ENCODE results near the gene CPVL.
A peak's percentile ranks its signal among the peaks of the same experiment; 100 is the strongest.

The CPVL gene

DNA sequence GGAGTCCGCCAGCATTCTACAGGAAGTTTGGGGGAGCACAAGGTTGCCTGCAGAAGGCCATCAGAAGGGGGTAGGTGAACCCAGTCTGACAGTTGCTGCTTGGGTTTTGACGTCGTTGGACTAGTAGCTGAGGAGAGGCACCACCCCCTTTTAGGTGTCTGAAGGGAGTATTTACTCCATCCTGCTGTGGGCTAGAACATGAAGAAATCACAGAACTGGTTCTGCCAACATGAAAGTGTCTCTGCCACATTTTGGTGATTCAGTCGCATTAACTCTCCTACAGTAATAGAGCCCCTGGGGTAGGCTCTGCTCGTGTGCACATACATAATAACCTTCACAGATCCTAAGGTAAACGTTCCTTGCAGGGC is 187.4 kb downstream of the CPVL start:
- no peak for DNase-seq

DNA sequence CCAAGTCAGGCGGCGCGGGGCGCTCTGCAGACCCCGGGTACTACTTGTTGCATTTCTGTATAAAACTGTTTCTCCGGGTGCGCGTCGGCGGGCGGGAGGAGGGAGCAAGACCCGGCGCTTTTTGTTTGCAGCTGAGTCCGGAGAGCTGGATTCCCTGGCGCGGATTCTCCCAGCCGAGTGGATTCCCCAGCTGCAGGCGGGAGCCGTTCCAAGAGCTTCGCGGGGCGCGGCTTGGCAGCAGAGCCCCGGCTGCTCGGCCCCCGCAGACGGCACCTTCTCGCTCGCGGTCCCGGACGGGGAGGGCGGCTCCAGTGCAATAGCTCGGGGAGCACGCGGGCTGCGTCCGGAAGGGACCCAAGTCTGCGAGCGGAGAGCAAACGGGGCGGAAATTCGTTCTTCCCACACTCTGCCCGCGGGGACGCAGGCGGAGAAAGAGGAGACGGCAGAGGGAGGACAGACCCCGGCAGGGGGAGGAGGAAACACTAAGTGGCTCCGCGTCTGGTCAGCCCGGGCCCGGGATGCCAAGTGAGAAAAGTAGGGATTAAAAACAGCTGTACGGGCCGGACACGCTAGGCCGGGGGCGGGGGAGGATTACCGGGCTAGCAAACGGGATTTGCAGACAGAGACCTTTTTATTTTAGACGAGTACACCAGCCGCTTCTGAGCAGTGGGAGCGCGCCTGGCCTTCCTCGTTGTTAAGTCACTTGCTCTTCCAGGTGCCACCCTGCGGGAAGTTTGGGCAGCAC is 187.9 kb downstream of the CPVL start, which contains the start of gene TRIL:
Gene TRIL, minus strand, starts transcription at position 96 of the 745 bp plus-strand sequence. CDS start 284 bp downstream, outside the sequence.
- DNase-seq, result peak; percentile 24

DNA sequence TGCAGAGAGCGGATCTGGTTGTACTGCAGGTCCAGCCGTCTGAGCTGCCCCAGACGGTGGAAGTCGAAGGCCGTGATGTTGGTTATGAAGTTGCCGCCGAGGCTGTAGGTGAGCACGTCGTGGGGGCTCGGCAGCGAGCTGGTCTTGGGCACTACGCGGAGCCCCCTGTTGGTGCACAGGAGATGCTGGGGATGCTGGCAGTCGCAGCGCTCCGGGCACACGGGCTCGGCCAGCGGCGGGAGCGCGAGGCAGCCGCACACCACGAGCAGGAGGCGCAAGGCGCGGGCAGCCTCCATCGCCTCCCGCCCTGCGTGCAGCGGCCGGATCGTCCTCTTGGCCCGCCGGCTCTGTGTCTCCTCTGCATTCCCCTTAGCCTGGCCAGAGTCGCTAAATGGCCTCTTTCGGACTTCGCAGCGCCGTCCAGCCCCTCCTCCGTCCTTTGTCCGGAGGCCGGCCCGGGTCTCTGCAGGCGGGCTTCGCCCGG is 188.5 kb downstream of the CPVL start:
- DNase-seq, result no peak

DNA sequence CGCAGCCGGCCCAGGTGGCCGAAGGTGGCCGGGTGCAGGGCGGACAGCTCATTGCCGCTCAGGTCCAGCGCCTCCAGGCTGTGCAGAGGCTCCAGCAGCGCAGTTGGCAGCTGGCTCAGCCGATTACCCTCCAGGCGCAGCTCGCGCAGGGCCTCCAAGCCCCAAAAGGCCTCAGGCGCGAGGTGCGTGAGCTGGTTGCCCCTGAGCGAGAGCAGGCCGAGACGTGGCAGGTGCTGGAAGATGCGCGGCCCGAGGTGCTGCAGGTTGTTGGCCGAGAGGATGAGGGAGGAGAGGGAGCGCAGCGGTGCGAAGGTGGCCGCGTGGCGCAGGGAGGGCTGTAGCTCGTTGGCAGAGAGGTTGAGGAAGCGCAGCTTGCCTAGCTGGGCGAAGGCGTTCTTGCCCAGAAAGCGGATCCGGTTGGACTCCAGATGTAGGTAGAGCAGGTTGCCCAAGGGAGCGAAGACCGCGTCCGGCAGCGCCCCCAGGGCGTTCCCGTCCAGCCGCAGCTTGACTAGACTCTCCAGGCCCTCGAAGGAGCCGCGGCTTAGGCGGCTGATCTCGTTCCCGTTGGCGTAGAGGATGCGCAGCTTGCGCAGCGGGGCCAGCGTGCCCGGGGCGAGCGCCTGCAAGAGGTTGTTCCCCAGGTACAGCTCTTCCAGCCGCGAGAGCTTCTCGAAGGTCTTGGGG is 189.1 kb downstream of the CPVL start:
- DNase-seq, result peak; percentile 49

DNA sequence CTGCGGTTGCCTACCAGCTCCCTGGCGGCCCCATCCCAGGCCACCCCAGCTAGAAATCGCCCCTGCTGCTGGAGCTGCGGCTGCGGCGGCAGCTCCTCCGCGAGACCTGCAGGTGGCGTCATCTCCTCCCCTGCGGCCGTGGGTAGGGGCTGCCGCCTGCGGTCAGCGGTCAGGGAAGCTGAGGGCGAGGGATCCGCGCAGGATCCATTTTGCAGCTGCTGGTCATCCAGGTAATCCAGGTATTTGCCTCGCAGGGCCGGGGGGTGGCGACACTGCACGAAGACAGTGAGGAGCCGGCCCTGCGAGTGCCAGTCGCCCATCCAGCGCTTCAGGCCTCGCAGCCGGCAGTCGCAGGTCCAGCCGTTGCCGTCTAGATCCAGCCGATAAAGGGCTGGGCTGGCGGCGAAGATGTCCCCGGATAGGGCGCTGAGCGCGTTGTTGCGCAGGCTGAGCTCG is 189.7 kb downstream of the CPVL start:
- DNase-seq, result peak; percentile 59

DNA sequence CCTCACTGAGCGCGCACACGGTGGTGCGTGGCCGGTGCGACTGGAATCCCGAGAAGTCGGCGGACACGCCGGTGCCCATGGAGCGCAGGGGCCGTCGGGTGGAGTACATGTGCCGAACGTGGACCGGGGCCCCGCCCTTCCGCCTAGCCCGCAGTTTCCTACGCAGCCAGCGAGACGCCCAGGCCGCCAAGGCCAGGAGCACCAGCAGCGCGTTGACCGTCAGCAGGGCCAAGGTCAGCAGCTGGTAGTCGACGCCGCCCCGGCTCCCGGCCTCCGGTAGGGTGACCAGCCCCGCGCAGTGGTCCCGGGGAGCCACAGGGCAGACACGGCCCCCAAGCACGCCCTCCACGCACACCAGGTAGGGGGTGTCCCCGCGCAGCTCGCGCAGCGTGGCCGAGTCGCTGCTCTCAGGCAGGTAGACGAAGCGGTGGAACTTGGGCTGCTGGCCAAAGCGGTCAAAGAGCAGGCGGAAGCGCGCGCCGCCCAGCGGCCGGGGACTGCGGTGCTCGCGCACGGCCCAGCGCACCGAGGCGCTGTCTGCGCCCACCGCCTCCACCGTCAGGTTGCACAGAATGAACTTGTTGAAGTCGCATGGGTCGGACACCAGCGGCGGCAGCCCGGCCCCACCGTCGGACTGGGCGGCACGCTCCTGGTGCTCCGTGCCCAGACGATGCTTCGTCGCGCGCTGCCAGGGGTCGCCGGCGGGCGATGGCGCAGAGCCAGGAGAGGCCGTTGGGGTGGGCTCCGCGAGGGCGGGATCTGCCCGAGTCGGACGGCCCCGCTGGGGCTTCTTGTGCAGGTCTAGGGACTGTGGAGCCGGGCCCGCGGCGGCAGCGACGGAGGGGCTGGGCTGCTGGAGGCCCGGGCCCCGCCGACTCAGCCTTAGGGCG is 190.4 kb downstream of the CPVL start:
- peak; percentile 76 for DNase-seq

DNA sequence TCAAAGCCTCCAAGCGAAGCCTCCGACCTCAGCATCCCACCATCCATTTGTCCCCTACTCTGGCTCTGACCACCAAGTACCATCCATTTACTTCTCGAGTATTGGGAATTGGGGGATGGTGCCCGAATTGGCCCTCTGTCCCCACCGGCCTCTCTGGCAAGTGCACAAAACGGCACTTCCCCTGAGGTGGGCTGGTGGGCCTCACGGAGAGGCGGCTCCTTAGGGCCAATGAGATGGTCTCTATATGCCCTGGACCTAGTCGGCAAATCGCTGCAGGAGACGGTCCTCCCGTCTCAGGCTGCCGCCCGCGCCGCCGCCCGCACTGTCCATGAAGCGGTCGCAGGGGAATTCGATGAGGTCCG is 191.0 kb downstream of the CPVL start:
- no peak for DNase-seq

DNA sequence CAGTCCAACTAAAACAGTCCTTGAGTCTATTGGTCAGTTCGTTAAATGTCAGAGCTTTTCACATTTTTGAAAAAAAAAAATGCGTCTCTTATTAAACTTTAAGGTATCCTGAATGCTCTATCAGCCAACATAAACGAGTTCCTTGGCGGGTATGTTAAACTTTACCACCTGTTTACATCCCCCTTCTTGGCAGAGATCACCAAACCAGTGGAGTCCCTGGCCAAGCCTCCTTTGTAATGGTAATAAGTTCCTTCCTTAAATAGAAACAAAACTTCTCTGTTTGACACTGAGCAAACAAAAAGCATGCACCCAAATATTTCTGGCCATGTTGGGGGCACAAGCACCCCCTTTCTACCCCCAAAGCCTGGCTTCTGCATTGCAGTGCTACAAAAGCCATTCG is 191.4 kb downstream of the CPVL start:
- DNase-seq, result no peak

DNA sequence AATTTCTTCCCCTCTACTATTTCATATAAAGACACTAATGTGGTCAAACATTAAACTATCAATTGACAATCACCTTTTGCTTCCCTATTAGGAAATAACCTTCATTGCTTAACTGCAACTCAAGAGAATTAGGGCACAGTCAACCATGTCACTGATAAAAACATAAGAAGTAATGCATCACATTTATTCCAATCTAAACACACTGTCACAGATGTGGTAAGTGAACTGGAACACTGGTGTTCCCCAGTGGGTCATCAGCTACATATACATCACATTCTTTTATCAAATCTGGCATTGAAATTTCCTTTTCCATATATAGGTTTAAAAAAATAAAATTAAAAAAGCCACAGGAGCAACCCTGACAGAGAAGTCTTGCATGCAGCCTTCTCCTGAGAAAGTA is 191.9 kb downstream of the CPVL start:
- no peak for DNase-seq

DNA sequence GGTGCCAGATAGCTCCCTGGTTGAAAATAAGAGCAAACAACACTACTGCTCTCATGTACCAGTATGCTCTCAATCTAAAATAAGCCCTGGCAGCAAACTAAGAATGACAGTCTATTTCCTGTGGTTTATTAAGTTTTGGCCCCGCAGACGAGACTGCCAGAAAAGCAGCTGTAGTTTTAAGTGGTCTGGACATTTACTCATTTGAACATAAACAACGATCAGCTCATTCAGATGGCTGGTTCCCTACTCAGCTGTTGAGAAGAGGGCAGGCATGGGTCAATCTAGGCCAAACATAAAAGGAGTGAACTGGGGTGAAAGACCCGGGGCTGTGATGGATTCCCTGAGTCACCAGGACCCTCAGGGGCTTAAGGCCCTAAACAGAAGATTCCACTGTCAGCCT is 192.7 kb downstream of the CPVL start:
- no peak for DNase-seq
